ENCODE measurements around the gene KIF5C.

The KIF5C gene

DNA sequence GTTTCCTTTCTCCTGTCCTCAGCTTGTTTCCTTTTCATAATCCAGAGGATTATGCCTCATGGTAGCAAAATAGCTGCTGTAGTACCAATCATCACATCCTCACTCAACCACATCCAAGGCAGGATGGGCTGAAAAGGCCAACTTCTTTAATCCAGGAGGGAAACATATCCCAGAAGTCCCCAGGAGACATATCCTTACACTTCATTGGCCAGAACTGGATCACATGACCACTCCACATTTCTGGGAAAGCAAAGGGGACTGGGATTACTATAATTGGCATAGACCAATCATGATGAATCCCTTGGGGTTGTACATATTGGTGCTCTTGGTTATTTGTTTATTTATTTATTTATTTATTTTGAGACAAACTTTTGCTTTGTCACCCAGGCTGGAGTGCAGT is 109.4 kb downstream of the KIF5C start:
- no peak overlapping the region for H3K27ac ChIP-seq
- TF ChIP-seq, protein P1, sequence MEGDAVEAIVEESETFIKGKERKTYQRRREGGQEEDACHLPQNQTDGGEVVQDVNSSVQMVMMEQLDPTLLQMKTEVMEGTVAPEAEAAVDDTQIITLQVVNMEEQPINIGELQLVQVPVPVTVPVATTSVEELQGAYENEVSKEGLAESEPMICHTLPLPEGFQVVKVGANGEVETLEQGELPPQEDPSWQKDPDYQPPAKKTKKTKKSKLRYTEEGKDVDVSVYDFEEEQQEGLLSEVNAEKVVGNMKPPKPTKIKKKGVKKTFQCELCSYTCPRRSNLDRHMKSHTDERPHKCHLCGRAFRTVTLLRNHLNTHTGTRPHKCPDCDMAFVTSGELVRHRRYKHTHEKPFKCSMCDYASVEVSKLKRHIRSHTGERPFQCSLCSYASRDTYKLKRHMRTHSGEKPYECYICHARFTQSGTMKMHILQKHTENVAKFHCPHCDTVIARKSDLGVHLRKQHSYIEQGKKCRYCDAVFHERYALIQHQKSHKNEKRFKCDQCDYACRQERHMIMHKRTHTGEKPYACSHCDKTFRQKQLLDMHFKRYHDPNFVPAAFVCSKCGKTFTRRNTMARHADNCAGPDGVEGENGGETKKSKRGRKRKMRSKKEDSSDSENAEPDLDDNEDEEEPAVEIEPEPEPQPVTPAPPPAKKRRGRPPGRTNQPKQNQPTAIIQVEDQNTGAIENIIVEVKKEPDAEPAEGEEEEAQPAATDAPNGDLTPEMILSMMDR (conservative IDR thresholded peaks at IDR 0.05) = no peak
- TF ChIP-seq ZFX (IDR thresholded peaks at IDR 0.05) = no peak

DNA sequence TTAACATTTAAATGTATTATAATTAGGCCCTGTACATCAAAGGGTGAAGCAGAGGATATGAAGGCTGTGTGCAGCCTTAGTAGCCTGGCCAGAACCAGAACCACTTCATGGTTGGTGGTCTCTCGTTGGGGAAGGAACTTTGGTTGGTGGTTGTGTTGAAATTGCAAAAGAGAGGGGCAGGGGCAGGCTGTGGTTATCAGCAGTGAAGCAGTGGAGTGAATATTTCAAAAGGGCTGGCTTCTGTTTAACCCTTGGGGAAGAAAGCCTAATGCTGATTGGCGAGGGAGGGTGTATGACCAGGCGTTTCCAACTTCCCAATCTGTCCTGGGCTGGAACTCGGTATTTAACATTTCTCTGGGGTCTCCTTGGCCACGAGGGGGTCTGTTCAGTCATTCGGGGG is 112.3 kb downstream of the KIF5C start:
- H3K27ac ChIP-seq = no peak overlapping the region
- no peak for TF ChIP-seq ZFX (IDR thresholded peaks at IDR 0.05)
- TF ChIP-seq, protein P1 (conservative IDR thresholded peaks at IDR 0.05) = no peak

DNA sequence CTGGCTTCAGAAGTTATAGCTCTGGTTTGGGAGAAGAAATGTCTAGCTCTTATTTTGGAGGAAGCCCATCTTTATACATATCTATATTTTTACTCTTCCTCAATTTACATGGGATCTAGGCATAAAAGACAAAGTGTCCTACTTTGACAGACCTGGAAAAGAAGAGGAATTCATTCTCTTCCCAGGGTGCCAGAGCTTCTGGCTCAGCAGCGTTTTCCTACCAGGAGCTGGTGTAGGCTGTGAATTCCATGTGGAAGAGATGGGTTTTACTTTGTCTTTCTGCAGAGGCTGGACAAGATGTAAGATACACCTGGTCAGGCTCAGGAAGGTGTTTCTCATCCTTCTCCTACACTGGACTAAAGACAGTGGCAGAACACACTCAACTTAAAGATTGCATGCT is 113.3 kb downstream of the KIF5C start:
- H3K27ac ChIP-seq = no peak overlapping the region
- no peak for TF ChIP-seq ZFX (IDR thresholded peaks at IDR 0.05)
- TF ChIP-seq, protein P1 (conservative IDR thresholded peaks at IDR 0.05) = no peak

DNA sequence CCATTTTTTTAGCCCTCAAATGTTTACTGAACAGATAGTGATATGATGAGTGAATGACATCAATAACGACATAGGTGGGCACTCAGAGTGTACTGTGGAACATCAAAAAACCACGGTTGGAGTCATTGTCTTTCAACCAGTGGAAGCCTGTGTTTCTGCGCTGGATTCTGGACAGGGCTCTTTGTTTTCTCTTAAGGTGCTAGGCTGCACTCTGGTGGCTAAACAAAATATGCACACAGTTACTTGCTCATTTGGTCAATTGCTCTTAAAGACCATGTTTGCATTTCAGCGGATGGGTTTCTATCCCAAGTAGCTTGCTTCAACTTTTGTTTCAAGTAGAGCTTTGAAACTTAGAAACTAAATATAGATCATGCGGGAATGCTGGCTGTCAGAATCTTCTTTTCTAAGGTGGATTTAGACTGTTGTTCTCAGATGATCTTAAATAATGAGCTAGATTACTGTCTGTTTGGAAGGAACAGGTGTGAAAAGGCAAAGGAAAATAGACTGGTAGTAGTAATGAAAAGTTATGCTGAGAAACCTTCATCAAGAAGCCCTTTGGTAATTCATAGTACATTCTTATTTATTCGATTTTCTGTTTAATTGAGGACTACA is 115.0 kb downstream of the KIF5C start:
- no peak overlapping the region for H3K27ac ChIP-seq
- TF ChIP-seq, protein P1 (conservative IDR thresholded peaks at IDR 0.05) = peak; percentile 83
- TF ChIP-seq ZFX (IDR thresholded peaks at IDR 0.05) = no peak

DNA sequence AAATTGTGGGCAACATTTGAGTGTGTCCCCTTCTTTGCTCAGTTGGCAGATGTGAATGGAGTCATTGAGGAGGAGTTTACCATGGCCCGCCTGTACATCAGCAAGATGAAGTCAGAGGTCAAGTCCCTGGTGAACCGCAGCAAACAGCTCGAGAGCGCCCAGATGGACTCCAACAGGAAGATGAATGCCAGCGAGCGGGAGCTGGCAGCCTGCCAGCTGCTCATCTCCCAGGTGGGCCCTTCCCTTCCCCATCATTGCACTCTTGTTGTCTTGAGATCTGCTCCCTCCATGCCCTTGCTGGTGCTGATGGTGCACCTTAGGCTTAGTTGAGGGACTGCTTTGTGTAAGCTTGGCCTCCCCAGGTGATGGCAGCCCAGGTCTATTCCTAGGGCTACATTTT is 115.9 kb downstream of the KIF5C start:
- TF ChIP-seq, protein P1 (conservative IDR thresholded peaks at IDR 0.05) = no peak
- TF ChIP-seq ZFX (IDR thresholded peaks at IDR 0.05) = no peak
- H3K27ac ChIP-seq = no peak overlapping the region

DNA sequence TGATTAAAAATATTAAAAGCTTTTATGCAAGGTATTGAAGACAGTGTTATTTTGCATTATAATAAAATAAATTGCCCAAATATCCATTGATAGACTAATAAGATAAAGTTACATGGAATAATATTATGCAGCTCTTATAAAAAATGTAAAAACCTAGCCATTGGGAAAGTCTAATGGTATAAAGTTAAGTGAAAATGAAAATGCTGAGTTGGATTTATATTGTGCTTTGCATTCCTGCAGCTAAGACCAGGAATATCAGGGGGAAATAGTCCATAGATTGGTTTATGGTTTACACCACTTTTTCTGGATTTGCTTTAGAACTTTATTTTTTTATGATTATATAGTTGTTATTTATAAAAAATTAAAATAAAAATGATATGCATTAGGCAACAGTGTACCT is 117.4 kb downstream of the KIF5C start:
- TF ChIP-seq ZFX (IDR thresholded peaks at IDR 0.05) = no peak
- TF ChIP-seq, protein P1 (conservative IDR thresholded peaks at IDR 0.05) = no peak
- H3K27ac ChIP-seq = no peak overlapping the region

DNA sequence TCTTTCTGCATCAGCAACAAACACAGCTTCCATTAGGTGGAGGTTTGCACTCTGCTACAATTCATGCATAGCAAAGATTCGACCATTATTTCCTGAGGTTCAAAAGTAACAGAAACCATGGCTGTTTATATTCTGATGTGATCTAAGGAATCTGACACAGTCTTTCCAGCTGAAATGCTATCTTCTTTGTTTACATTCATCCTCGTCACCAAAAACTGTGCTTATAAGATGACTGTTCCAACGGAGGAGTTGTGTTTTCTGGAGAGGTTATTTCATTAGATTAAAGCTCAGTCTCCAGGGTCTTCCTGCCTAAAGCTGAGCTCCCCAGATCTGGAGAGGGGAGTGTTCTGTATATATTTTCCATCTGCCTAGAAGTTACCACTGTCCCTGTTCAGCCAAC is 118.3 kb downstream of the KIF5C start:
- TF ChIP-seq, protein P1 (conservative IDR thresholded peaks at IDR 0.05) = no peak
- TF ChIP-seq ZFX (IDR thresholded peaks at IDR 0.05) = no peak
- no peak overlapping the region for H3K27ac ChIP-seq

All from C4-2B (cell line).